ENCODE results near the gene HDAC2.
"Not testable (repeated sequence)": the region's sequence is repeated elsewhere in the genome, so short reads cannot be mapped to it uniquely, and the experiment has no call there.

HDAC2 gene

GRCh38 chr6:113995634-113996033 is 24.7 kb upstream of the HDAC2 start:
- H3K27ac ChIP-seq, result peak overlapping the region; percentile 52
- POLR2A ChIA-PET (ENCODE audit: low non-redundant PET), result no interaction called here
- DNase-seq (ENCODE audit: low spot score), result peak; percentile 34

GRCh38 chr6:113994934-113995342 is 24.0 kb upstream of the HDAC2 start:
- no peak overlapping the region for H3K27ac ChIP-seq
- DNase-seq (ENCODE audit: low spot score), result peak; percentile 78
- peak; percentile 48 for TF ChIP-seq CTCF (conservative IDR thresholded peaks at IDR 0.05; ENCODE audit: low read depth)
- CTCF ChIA-PET, result interaction anchor here (0.6 to 2.9 kb wide), 5 partner anchors 54 to 938 kb away, joined by 4 to 22 read pairs (median 5); no protein-coding TSS in a partner anchor
- POLR2A ChIA-PET (ENCODE audit: low non-redundant PET), result no interaction called here

More at GRCh38 chr6:113995634-113996033, 24.7 kb upstream of the HDAC2 start:
- TF ChIP-seq CTCF (conservative IDR thresholded peaks at IDR 0.05; ENCODE audit: low read depth), result no peak
- CTCF ChIA-PET, result interaction anchor here (0.8 to 2.9 kb wide), 4 partner anchors 112 to 658 kb away, joined by 3 to 22 read pairs (median 4); no protein-coding TSS in a partner anchor

GRCh38 chr6:113989675-113990074 is 18.7 kb upstream of the HDAC2 start:
- ChIA-PET CTCF (no interaction called here), POLR2A (ENCODE audit: low non-redundant PET) (no interaction called here)
- no peak for DNase-seq (ENCODE audit: low spot score)
- no peak for TF ChIP-seq CTCF (conservative IDR thresholded peaks at IDR 0.05; ENCODE audit: low read depth)
- H3K27ac ChIP-seq, result no peak overlapping the region

- CTCF ChIA-PET, result interaction anchor here (0.6 kb wide), 1 partner anchor 1954 kb away, joined by 3 read pairs; no protein-coding TSS in a partner anchor
- H3K27ac ChIP-seq; POLR2A ChIA-PET (ENCODE audit: low non-redundant PET); DNase-seq (ENCODE audit: low spot score): not testable (repeated sequence)
Observed at GRCh38 chr6:113982675-113983074, 11.7 kb upstream of the HDAC2 start.

GRCh38 chr6:113982055-113982550 is 11.2 kb upstream of the HDAC2 start:
- ChIA-PET POLR2A (ENCODE audit: low non-redundant PET) (no interaction called here), CTCF (interaction anchor here (0.6 to 0.7 kb wide), 2 partner anchors 28 to 31 kb away, joined by 3 to 6 read pairs; no protein-coding TSS in a partner anchor)
- TF ChIP-seq CTCF (conservative IDR thresholded peaks at IDR 0.05; ENCODE audit: low read depth), result no peak
- no peak for DNase-seq (ENCODE audit: low spot score)
- no peak overlapping the region for H3K27ac ChIP-seq

- peak; percentile 52 for TF ChIP-seq CTCF (conservative IDR thresholded peaks at IDR 0.05; ENCODE audit: low read depth)
- ChIA-PET POLR2A (ENCODE audit: low non-redundant PET) (no interaction called here), CTCF (interaction anchor here (0.6 to 1.6 kb wide), 11 partner anchors 10 to 1407 kb away, joined by 3 to 14 read pairs (median 4); no protein-coding TSS in a partner anchor)
- no peak overlapping the region for H3K27ac ChIP-seq
- peak; percentile 42 for DNase-seq (ENCODE audit: low spot score)
Observed at GRCh38 chr6:113980937-113981554, 10.1 kb upstream of the HDAC2 start.

- no peak for TF ChIP-seq CTCF (conservative IDR thresholded peaks at IDR 0.05; ENCODE audit: low read depth)
- CTCF ChIA-PET, result interaction anchor here (0.7 to 1.6 kb wide), 3 partner anchors 12 to 152 kb away, joined by 3 to 14 read pairs (median 4); no protein-coding TSS in a partner anchor
- no peak for DNase-seq (ENCODE audit: low spot score)
- H3K27ac ChIP-seq, result no peak overlapping the region
- POLR2A ChIA-PET (ENCODE audit: low non-redundant PET), result no interaction called here
Observed at GRCh38 chr6:113979937-113980336, 9.0 kb upstream of the HDAC2 start.

Data from RWPE1 (cell line).